SH-SY5Y (cell line): Measurements from ENCODE around the gene CDR2.

Source experiments
- GATA2 ChIP-seq: IDR thresholded peaks from 2 replicates; pipeline ENCODE4 v1.6.1; 2011; ENCODE audit warnings: mild to moderate bottlenecking, low read depth, low read length
- GATA3 ChIP-seq: IDR thresholded peaks from 2 replicates; pipeline ENCODE4 v1.6.1; 2011; ENCODE audit warnings: low read depth, mild to moderate bottlenecking, low read length, moderate library complexity

DNA sequence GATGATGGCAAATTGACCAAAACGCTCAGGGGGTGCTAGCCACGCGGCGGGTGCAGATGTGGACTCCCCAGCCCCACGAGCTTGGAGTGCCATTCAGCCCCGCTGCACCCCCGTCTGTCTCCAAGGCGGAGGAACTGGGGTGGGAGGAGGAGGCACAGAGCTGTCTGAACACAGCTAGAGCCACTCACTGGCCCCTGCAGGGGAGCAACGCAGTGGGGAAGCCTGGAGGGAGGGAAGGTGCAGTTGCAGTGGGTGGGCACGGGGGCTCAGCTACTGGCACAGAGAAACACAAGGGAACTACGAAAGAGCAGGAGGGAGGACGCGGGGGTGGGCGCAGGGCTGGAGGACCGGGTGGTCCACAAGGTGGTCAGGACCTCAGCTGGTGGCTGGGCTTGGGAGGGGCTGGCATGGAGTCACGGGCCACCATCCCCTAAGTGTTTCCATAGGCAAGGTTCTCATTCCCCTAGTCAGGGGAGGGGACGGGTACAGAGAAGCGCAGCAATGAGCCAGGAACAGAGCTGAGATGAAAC is 46.3 kb upstream of the CDR2 start:
- TF ChIP-seq GATA2: no peak
- no peak for TF ChIP-seq GATA3
